H1 (cell line): ENCODE results near the gene EEF1AKMT2. TPM values are rescaled to one million over a fixed set of nuclear protein-coding genes. Genes with fewer than 3 reads are reported as not detected.

ENCODE experiments used
- BACH1 ChIP-seq: IDR thresholded peaks from 2 replicates; pipeline ENCODE4 v1.6.1; 2012; ENCODE audit warnings: low read length, improper control_type of control experiment
- CEBPB ChIP-seq: IDR thresholded peaks from 2 replicates; pipeline ENCODE4 v1.6.1; 2012; ENCODE audit warnings: low read depth, low read length
- KDM1A ChIP-seq: fragments of 200-600, 300-600 bp; sonication (generic); IDR thresholded peaks from 2 replicates; pipeline ENCODE4 v1.7.1; 2016; ENCODE audit warnings: mild to moderate bottlenecking, low read length, borderline replicate concordance
- MAFK ChIP-seq: IDR thresholded peaks from 2 replicates; pipeline ENCODE4 v1.6.1; 2012; ENCODE audit warnings: low read depth, mild to moderate bottlenecking, improper control_type of control experiment, low read length
- RBBP5 ChIP-seq: IDR thresholded peaks from 2 replicates; pipeline ENCODE4 v1.7.1; 2012; ENCODE audit warnings: low read depth, mild to moderate bottlenecking, inconsistent platforms, low read length, moderate library complexity, borderline replicate concordance
- RFX5 ChIP-seq: IDR thresholded peaks from 2 replicates; pipeline ENCODE4 v1.6.1; 2011; ENCODE audit warnings: low read depth, low read length, improper control_type of control experiment, borderline replicate concordance
- SP1 ChIP-seq: IDR thresholded peaks from 2 replicates; pipeline ENCODE4 v1.6.1; 2011; ENCODE audit warnings: low read depth, low read length
- YY1 ChIP-seq: IDR thresholded peaks from 2 replicates; pipeline ENCODE4 v1.6.1; 2011; ENCODE audit warnings: low read depth, mild to moderate bottlenecking, low read length
- polyA plus RNA-seq, 7 experiments: library from polyadenylated mRNA; depleted of rRNA in 3 of 7; stranded (reverse) in 5 of 7; unstranded in 2 of 7; fragments of >200 nt in 5 of 7; fragments of 200-250 nt in 2 of 7; gene quantifications; 1 replicate in 5 of 7; 2 replicates in 1 of 7; 4 replicates in 1 of 7; pipeline versions ENCODE4 v1.2.1 to v1.2.3, GENCODE V29; 2011 to 2013; ENCODE audit warnings: missing spikeins in 2 of 7, mixed read lengths in 2 of 7
- total RNA-seq: library from RNA; stranded (reverse); fragmentation: NEBNext Ultra II Directional; extraction: Animal tissue kit (Norgen Biotek cat#: 25700); gene quantifications from 2 replicates; pipeline ENCODE4 v1.2.1, GENCODE V29; 2021
- TF ChIP-seq, protein P1 (sequence below): fragments of 300-600 bp; sonication (generic); IDR thresholded peaks from 2 replicates; pipeline ENCODE4 v1.7.1; 2012; ENCODE audit warnings: low read length, moderate library complexity, mild to moderate bottlenecking, inconsistent platforms; ENCODE audit not compliant: insufficient replicate concordance
- TF ChIP-seq, protein P2 (sequence below): IDR thresholded peaks from 2 replicates; pipeline ENCODE4 v1.6.1; 2011; ENCODE audit warnings: low read length, improper control_type of control experiment
- TF ChIP-seq, protein P3 (sequence below): IDR thresholded peaks from 2 replicates; pipeline ENCODE4 v1.6.1; 2012; ENCODE audit warnings: inconsistent platforms

The EEF1AKMT2 gene
- total and polyA plus RNA-seq, 2 of the 8 experiments (the other 6 are each of a cell fraction or from before 2014, with no cell fraction given): 9.8 to 26.8 TPM

DNA sequence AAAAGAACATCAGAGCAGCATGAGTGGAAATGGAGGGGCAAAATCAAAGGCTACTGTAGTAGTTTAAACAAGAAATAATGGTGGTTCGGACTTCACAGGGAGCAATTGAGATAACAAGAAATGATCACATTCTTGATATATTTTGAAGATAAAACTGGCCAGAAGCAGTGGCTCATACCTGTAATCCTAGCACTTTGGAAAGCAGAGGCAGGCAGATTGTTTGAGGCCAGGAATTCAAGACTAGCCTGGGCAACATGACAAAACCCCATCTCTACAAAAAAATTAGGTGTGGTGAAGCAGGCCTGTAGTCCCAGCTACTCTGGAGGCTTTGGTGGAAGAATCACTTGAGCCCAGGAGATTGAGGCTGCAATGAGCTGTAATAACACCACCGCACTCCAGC lies 22.9 kb downstream of the EEF1AKMT2 start (continued):
- TF ChIP-seq, protein P1, sequence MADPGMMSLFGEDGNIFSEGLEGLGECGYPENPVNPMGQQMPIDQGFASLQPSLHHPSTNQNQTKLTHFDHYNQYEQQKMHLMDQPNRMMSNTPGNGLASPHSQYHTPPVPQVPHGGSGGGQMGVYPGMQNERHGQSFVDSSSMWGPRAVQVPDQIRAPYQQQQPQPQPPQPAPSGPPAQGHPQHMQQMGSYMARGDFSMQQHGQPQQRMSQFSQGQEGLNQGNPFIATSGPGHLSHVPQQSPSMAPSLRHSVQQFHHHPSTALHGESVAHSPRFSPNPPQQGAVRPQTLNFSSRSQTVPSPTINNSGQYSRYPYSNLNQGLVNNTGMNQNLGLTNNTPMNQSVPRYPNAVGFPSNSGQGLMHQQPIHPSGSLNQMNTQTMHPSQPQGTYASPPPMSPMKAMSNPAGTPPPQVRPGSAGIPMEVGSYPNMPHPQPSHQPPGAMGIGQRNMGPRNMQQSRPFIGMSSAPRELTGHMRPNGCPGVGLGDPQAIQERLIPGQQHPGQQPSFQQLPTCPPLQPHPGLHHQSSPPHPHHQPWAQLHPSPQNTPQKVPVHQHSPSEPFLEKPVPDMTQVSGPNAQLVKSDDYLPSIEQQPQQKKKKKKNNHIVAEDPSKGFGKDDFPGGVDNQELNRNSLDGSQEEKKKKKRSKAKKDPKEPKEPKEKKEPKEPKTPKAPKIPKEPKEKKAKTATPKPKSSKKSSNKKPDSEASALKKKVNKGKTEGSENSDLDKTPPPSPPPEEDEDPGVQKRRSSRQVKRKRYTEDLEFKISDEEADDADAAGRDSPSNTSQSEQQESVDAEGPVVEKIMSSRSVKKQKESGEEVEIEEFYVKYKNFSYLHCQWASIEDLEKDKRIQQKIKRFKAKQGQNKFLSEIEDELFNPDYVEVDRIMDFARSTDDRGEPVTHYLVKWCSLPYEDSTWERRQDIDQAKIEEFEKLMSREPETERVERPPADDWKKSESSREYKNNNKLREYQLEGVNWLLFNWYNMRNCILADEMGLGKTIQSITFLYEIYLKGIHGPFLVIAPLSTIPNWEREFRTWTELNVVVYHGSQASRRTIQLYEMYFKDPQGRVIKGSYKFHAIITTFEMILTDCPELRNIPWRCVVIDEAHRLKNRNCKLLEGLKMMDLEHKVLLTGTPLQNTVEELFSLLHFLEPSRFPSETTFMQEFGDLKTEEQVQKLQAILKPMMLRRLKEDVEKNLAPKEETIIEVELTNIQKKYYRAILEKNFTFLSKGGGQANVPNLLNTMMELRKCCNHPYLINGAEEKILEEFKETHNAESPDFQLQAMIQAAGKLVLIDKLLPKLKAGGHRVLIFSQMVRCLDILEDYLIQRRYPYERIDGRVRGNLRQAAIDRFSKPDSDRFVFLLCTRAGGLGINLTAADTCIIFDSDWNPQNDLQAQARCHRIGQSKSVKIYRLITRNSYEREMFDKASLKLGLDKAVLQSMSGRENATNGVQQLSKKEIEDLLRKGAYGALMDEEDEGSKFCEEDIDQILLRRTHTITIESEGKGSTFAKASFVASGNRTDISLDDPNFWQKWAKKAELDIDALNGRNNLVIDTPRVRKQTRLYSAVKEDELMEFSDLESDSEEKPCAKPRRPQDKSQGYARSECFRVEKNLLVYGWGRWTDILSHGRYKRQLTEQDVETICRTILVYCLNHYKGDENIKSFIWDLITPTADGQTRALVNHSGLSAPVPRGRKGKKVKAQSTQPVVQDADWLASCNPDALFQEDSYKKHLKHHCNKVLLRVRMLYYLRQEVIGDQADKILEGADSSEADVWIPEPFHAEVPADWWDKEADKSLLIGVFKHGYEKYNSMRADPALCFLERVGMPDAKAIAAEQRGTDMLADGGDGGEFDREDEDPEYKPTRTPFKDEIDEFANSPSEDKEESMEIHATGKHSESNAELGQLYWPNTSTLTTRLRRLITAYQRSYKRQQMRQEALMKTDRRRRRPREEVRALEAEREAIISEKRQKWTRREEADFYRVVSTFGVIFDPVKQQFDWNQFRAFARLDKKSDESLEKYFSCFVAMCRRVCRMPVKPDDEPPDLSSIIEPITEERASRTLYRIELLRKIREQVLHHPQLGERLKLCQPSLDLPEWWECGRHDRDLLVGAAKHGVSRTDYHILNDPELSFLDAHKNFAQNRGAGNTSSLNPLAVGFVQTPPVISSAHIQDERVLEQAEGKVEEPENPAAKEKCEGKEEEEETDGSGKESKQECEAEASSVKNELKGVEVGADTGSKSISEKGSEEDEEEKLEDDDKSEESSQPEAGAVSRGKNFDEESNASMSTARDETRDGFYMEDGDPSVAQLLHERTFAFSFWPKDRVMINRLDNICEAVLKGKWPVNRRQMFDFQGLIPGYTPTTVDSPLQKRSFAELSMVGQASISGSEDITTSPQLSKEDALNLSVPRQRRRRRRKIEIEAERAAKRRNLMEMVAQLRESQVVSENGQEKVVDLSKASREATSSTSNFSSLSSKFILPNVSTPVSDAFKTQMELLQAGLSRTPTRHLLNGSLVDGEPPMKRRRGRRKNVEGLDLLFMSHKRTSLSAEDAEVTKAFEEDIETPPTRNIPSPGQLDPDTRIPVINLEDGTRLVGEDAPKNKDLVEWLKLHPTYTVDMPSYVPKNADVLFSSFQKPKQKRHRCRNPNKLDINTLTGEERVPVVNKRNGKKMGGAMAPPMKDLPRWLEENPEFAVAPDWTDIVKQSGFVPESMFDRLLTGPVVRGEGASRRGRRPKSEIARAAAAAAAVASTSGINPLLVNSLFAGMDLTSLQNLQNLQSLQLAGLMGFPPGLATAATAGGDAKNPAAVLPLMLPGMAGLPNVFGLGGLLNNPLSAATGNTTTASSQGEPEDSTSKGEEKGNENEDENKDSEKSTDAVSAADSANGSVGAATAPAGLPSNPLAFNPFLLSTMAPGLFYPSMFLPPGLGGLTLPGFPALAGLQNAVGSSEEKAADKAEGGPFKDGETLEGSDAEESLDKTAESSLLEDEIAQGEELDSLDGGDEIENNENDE: no peak
- TF ChIP-seq CEBPB (no peak), YY1 (no peak), MAFK (no peak), RBBP5 (no peak), BACH1 (no peak), RFX5 (no peak), KDM1A (no peak), SP1 (no peak)
- TF ChIP-seq, protein P2, sequence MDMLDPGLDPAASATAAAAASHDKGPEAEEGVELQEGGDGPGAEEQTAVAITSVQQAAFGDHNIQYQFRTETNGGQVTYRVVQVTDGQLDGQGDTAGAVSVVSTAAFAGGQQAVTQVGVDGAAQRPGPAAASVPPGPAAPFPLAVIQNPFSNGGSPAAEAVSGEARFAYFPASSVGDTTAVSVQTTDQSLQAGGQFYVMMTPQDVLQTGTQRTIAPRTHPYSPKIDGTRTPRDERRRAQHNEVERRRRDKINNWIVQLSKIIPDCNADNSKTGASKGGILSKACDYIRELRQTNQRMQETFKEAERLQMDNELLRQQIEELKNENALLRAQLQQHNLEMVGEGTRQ: no peak
- TF ChIP-seq, protein P3, sequence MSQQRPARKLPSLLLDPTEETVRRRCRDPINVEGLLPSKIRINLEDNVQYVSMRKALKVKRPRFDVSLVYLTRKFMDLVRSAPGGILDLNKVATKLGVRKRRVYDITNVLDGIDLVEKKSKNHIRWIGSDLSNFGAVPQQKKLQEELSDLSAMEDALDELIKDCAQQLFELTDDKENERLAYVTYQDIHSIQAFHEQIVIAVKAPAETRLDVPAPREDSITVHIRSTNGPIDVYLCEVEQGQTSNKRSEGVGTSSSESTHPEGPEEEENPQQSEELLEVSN: no peak
